ENCODE data around the gene DPYSL5. TPM values are rescaled to one million over a fixed set of nuclear protein-coding genes. Genes with fewer than 3 reads are reported as not detected.
A peak's percentile ranks its signal among the peaks of the same experiment; 100 is the strongest.

Gene DPYSL5
- total and polyA plus RNA-seq, 9 of the 15 experiments (the other 6 are each of a cell fraction or from before 2014, with no cell fraction given), result 0.06 TPM; not detected in 8

GRCh38 chr2:26934335-26934724 is 86.4 kb downstream of the DPYSL5 start:
- in situ Hi-C loops (cut with MboI), result no loop called here
- Histone ChIP-seq H3K79me2 (ENCODE audit: control insufficient read depth, insufficient read depth, low read length) (no peaks in the 10 kb centered on the region), H3K27ac (ENCODE audit: extremely low read depth, low read depth, low read length) (no peak overlapping the region), H3K9me1 (ENCODE audit: control insufficient read depth, insufficient read depth, low read length) (no peaks in the 10 kb centered on the region), H3K27me3 (ENCODE audit: control insufficient read depth in 2 of 2, insufficient read depth in 2 of 2, low read length in 2 of 2) (peaks cover 41 to 54% of the 10 kb centered on the region in 2 experiments; a peak in 4 of 5 replicates), H3K4me1 (replicated peaks in 1 of 2; ENCODE audit: control insufficient read depth in 2 of 2, insufficient read depth in 2 of 2, low read length in 2 of 2) (peaks cover 0 to 8% of the 10 kb centered on the region in 2 experiments; a peak in 2 of 5 replicates), H3K9ac (ENCODE audit: insufficient read depth in 1 of 2, low read depth in 2 of 2, low read length in 2 of 2) (peak overlapping the region in 1 of 2 experiments; percentile 32; a peak in 1 of 4 replicates), H3K9me3 (replicated peaks; ENCODE audit: control insufficient read depth, insufficient read depth, low read depth, low read length) (no peaks in the 10 kb centered on the region), H3K4me2 (ENCODE audit: insufficient read depth, low read length) (no peak overlapping the region), H2AFZ (ENCODE audit: low read depth, low read length) (no peak overlapping the region), H3K4me3 (no peak overlapping the region), H3K36me3 (ENCODE audit: control insufficient read depth, insufficient read depth, low read length) (no peaks in the 10 kb centered on the region), H4K20me1 (replicated peaks; ENCODE audit: control insufficient read depth, insufficient read depth, low read length) (0 out of 2 replicates have a peak, but pooled peaks cover 3% of the 10 kb centered on the region)
- ChIA-PET POLR2A (no interaction called here), CTCF (ENCODE audit: low intra/inter-chr PET ratio) (no interaction called here)
- FAIRE-seq (no peak), ATAC-seq (peak; percentile 41; the same call in 1 of the 3 replicates), DNase-seq (ENCODE audit: extremely low read depth in 1 of 4, low spot score in 3 of 4) (no peak)
- 9% methylated on average over 10 of the region's 10 CpGs for WGBS (ENCODE audit: insufficient coverage, low coverage, missing lambda C conversion rate)
- intact Hi-C loops (cut with micrococcal nuclease), result no loop called here
- TF ChIP-seq CSDE1 (IDR thresholded peaks at IDR 0.05) (no peak), SMARCA5 (IDR thresholded peaks at IDR 0.05) (no peak), TEAD1 (CRISPR knock-in tag; IDR thresholded peaks at IDR 0.05) (no peak), RFX7 (CRISPR knock-in tag; IDR thresholded peaks at IDR 0.05) (no peak), SMAD3 (CRISPR knock-in tag; conservative IDR thresholded peaks at IDR 0.05) (no peak), ZC3H8 (IDR thresholded peaks at IDR 0.05) (no peak), SRF (CRISPR knock-in tag; IDR thresholded peaks at IDR 0.05) (no peak), NFIC (IDR thresholded peaks at IDR 0.05) (no peak), PYGO2 (tag; IDR thresholded peaks at IDR 0.05) (no peak)
- TF ChIP-seq, protein P1, sequence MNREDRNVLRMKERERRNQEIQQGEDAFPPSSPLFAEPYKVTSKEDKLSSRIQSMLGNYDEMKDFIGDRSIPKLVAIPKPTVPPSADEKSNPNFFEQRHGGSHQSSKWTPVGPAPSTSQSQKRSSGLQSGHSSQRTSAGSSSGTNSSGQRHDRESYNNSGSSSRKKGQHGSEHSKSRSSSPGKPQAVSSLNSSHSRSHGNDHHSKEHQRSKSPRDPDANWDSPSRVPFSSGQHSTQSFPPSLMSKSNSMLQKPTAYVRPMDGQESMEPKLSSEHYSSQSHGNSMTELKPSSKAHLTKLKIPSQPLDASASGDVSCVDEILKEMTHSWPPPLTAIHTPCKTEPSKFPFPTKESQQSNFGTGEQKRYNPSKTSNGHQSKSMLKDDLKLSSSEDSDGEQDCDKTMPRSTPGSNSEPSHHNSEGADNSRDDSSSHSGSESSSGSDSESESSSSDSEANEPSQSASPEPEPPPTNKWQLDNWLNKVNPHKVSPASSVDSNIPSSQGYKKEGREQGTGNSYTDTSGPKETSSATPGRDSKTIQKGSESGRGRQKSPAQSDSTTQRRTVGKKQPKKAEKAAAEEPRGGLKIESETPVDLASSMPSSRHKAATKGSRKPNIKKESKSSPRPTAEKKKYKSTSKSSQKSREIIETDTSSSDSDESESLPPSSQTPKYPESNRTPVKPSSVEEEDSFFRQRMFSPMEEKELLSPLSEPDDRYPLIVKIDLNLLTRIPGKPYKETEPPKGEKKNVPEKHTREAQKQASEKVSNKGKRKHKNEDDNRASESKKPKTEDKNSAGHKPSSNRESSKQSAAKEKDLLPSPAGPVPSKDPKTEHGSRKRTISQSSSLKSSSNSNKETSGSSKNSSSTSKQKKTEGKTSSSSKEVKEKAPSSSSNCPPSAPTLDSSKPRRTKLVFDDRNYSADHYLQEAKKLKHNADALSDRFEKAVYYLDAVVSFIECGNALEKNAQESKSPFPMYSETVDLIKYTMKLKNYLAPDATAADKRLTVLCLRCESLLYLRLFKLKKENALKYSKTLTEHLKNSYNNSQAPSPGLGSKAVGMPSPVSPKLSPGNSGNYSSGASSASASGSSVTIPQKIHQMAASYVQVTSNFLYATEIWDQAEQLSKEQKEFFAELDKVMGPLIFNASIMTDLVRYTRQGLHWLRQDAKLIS (CRISPR knock-in tag; IDR thresholded peaks at IDR 0.05), result no peak
- TF ChIP-seq, protein P2, sequence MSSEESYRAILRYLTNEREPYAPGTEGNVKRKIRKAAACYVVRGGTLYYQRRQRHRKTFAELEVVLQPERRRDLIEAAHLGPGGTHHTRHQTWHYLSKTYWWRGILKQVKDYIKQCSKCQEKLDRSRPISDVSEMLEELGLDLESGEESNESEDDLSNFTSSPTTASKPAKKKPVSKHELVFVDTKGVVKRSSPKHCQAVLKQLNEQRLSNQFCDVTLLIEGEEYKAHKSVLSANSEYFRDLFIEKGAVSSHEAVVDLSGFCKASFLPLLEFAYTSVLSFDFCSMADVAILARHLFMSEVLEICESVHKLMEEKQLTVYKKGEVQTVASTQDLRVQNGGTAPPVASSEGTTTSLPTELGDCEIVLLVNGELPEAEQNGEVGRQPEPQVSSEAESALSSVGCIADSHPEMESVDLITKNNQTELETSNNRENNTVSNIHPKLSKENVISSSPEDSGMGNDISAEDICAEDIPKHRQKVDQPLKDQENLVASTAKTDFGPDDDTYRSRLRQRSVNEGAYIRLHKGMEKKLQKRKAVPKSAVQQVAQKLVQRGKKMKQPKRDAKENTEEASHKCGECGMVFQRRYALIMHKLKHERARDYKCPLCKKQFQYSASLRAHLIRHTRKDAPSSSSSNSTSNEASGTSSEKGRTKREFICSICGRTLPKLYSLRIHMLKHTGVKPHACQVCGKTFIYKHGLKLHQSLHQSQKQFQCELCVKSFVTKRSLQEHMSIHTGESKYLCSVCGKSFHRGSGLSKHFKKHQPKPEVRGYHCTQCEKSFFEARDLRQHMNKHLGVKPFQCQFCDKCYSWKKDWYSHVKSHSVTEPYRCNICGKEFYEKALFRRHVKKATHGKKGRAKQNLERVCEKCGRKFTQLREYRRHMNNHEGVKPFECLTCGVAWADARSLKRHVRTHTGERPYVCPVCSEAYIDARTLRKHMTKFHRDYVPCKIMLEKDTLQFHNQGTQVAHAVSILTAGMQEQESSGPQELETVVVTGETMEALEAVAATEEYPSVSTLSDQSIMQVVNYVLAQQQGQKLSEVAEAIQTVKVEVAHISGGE (CRISPR knock-in tag; IDR thresholded peaks at IDR 0.05), result no peak
- BruUV-seq (replicated peaks), result no TSS peak

Data from K562 (cell line).